Measurements from ENCODE around the gene FUT4. TPM values are rescaled to one million over a fixed set of nuclear protein-coding genes. Genes with fewer than 3 reads are reported as not detected.
A peak's percentile ranks its signal among the peaks of the same experiment; 100 is the strongest.

Gene FUT4
- total and polyA plus RNA-seq, 10 of the 15 experiments (the other 5 are each of a cell fraction or from before 2014, with no cell fraction given), result 0.68 to 9.1 (median 2.3) TPM

- Histone ChIP-seq H3K79me2 (ENCODE audit: control insufficient read depth, insufficient read depth, low read length) (no peaks in the 10 kb centered on the region), H3K4me2 (ENCODE audit: control insufficient read depth, insufficient read depth) (no peak overlapping the region), H4K20me1 (ENCODE audit: control insufficient read depth, insufficient read depth) (no peaks in the 10 kb centered on the region), H3K4me3 (no peak overlapping the region), H3K27ac (ENCODE audit: control insufficient read depth, insufficient read depth) (no peak overlapping the region), H3K9ac (ENCODE audit: control insufficient read depth, insufficient read depth, low read length) (no peak overlapping the region), H3K4me1 (ENCODE audit: control insufficient read depth, insufficient read depth, low read length) (no peaks in the 10 kb centered on the region; the same call in 1 of the 2 replicates), H3K27me3 (replicated peaks in 1 of 2; ENCODE audit: control insufficient read depth in 2 of 2, insufficient read depth in 2 of 2, low read length in 1 of 2) (no peaks in the 10 kb centered on the region), H3K36me3 (ENCODE audit: control insufficient read depth in 2 of 2, insufficient read depth in 2 of 2, low read length in 1 of 2) (no peaks in the 10 kb centered on the region), H2AFZ (ENCODE audit: control insufficient read depth, low read depth, low read length) (no peak overlapping the region), H3K9me3 (replicated peaks; ENCODE audit: control insufficient read depth, insufficient read depth, low read length) (no peaks in the 10 kb centered on the region)
- in situ Hi-C loops (cut with MboI), result loop anchor here (5.0 kb wide), 1 partner anchor 78 kb away; no protein-coding TSS in a partner anchor
- BruUV-seq (replicated peaks), result no TSS peak
- SMC1A ChIA-PET (ENCODE audit: uncharacterized antibody, unreplicated experiment), result interaction anchor here (0.6 to 13.5 kb wide), 16 partner anchors 10 to 377 kb away, joined by 3 to 216 read pairs (median 4); no protein-coding TSS in a partner anchor
- POLR2A ChIA-PET, result interaction anchor here (0.7 to 1.2 kb wide), 4 partner anchors 28 to 560 kb away, joined by 3 to 4 read pairs (median 3); no protein-coding TSS in a partner anchor
- intact Hi-C loops (cut with micrococcal nuclease; ENCODE audit: unreplicated experiment), result loop anchor here (1.0 to 10.0 kb wide), 4 partner anchors 24 to 377 kb away; partner anchors contain the start of gene FUT4
- CTCF ChIA-PET, result interaction anchor here (0.7 to 15.7 kb wide), 24 partner anchors 10 to 449 kb away, joined by 3 to 337 read pairs (median 4); no protein-coding TSS in a partner anchor
- FAIRE-seq (no peak), DNase-seq (ENCODE audit: low read depth, low spot score) (no peak), ATAC-seq (peak; percentile 78)
- TF ChIP-seq KLF5 (IDR thresholded peaks at IDR 0.05; ENCODE audit: partially characterized antibody) (no peak), CBFB (IDR thresholded peaks at IDR 0.05; ENCODE audit: low read depth) (no peak), NBN (IDR thresholded peaks at IDR 0.05) (no peak), SMC3 (IDR thresholded peaks at IDR 0.05; ENCODE audit: borderline replicate concordance, low read length) (peak; percentile 48; the same call in 1 of the 2 replicates), RAD21 (IDR thresholded peaks at IDR 0.05; ENCODE audit: insufficient read depth, low read depth, low read length) (peak; percentile 73), SPI1 (IDR thresholded peaks at IDR 0.05; ENCODE audit: borderline replicate concordance, insufficient read depth, low read depth, low read length) (no peak), CBX3 (IDR thresholded peaks at IDR 0.05; ENCODE audit: borderline replicate concordance, low read depth) (no peak), CTCF (IDR thresholded peaks at IDR 0.05 in 2 of 3, conservative IDR thresholded peaks at IDR 0.05 in 1 of 3; ENCODE audit: control insufficient read depth in 2 of 3, extremely low read depth in 1 of 3, insufficient read depth in 1 of 3, low read depth in 3 of 3, low read length in 3 of 3) (peak; percentile 37 to 47 (median 40); a peak in 5 of 6 replicates), ZNF592 (IDR thresholded peaks at IDR 0.05) (peak; percentile 55; the same call in 1 of the 2 replicates), JUND (IDR thresholded peaks at IDR 0.05; ENCODE audit: low read depth, low read length) (no peak)
- 0% methylated on average over 5 of the region's 5 CpGs for WGBS (ENCODE audit: insufficient coverage, insufficient replicate concordance, low lambda C conversion rate, missing lambda C conversion rate)
- RAD21 ChIA-PET (ENCODE audit: unreplicated experiment), result interaction anchor here (0.9 to 6.5 kb wide), 13 partner anchors 10 to 104 kb away, joined by 3 to 121 read pairs (median 3); partner anchors contain the start of gene FUT4
Observed at GRCh38 chr11:94519478-94520084, 24.1 kb upstream of the FUT4 start.
